Thymus (tissue), 11 donors: ENCODE data around the gene SPTLC2. TPM values are rescaled to one million over a fixed set of nuclear protein-coding genes. Genes with fewer than 3 reads are reported as not detected.

Source experiments
- DNase-seq, 9 donors: peaks; one replicate each; pipeline ENCODE4 v3.0.0-alpha.2; 2013; ENCODE audit warnings: low spot score in 9 of 9, low read depth in 6 of 9, missing footprints in 1 of 9
- H3K27ac ChIP-seq, 2 donors: one replicate each; pipeline ENCODE4 v1.5.1; 2013; ENCODE audit warnings: control low read depth in 1 of 2, low read depth in 1 of 2, low read length in 1 of 2, mild to moderate bottlenecking in 1 of 2, moderate library complexity in 1 of 2
- H3K27me3 ChIP-seq, 2 donors: one replicate each; pipeline ENCODE4 v1.5.1; 2013; ENCODE audit warnings: low read length in 1 of 2; ENCODE audit not compliant: control insufficient read depth in 2 of 2, insufficient read depth in 1 of 2
- H3K36me3 ChIP-seq, 2 donors: one replicate each; pipeline ENCODE4 v1.5.1; 2013; ENCODE audit warnings: low read length in 1 of 2, mild to moderate bottlenecking in 1 of 2, moderate library complexity in 1 of 2; ENCODE audit not compliant: control insufficient read depth in 2 of 2, insufficient read depth in 2 of 2
- H3K4me1 ChIP-seq, 2 donors: one replicate each; pipeline ENCODE4 v1.5.1; 2013; ENCODE audit warnings: low read length in 2 of 2; ENCODE audit not compliant: control insufficient read depth in 2 of 2, insufficient read depth in 2 of 2
- H3K4me3 ChIP-seq, 2 donors: one replicate each; pipeline ENCODE4 v1.5.1; 2013; ENCODE audit warnings: low read length in 2 of 2, control low read depth in 1 of 2, mild to moderate bottlenecking in 1 of 2
- H3K9me3 ChIP-seq, 2 donors: one replicate each; pipeline ENCODE4 v1.5.1; 2013; ENCODE audit warnings: low read length in 1 of 2, mild to moderate bottlenecking in 1 of 2; ENCODE audit not compliant: control insufficient read depth in 2 of 2, insufficient read depth in 1 of 2
- WGBS: extraction: QIAGEN DNeasy Blood & Tissue Kit; methylation state at CpG from one replicate; pipeline ENCODE4 v1.1.7; 2013; 5-methylcytosine and 5-hydroxymethylcytosine counted together
- polyA plus RNA-seq: library from polyadenylated mRNA; stranded (reverse); fragments of 200-250 nt; gene quantifications from one replicate; pipeline ENCODE4 v1.2.3, GENCODE V29; 2013
- total RNA-seq: library from RNA; stranded (reverse); fragments of 120-200 nt; gene quantifications from one replicate; pipeline ENCODE4 v1.2.4, GENCODE V29; 2013
- donor health status: healthy.

The SPTLC2 gene
- total and polyA plus RNA-seq, 2 donors: 7.1 to 13.5 TPM

DNA sequence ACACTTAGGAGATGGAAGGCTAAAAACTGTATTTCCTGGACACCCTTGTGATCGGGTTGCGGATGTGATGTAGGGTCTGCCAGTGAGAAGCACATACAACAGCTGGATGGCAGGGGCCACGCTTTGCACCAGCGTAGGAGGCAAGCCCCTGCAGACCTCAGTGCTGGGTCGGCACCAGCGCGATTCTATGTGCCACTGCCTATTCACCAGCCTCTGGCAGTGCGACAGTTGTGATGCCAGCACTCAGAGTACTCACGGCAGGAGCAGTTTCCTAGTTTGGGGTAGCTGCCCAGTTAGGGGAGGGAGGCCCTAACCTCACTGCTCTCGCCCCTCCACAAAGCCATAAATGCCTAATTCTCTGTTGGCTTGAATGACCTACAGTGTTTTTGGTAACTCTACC lies 31.6 kb downstream of the SPTLC2 start:
- no peak overlapping the region for H3K4me3 ChIP-seq
- DNase-seq: no peak
- 92% methylated on average over 10 of the region's 10 CpGs for WGBS
- no peaks in the 10 kb centered on the region for H3K36me3 ChIP-seq
- H3K27me3 ChIP-seq: no peaks in the 10 kb centered on the region
- no peak overlapping the region for H3K27ac ChIP-seq
- H3K9me3 ChIP-seq: no peaks in the 10 kb centered on the region
- peaks cover 0 to 8% of the 10 kb centered on the region in 2 donors for H3K4me1 ChIP-seq

DNA sequence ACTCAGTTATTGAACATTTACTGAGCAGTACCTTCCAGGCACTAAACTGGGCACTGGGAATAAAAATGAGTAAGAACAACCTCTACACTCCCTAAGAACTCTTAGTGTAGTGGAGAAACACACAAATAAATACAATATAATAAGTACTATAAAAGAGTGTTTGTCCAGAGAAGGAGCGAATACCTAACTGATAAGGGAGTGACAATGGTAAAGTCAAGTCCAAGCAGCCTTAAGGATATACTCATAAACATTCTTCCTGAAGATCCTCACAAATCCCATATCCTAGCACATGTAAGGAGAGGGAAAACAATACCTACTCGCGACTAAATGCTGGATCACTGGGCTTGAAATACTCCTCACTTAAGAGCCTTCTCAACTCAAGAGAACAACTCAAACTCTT lies 32.8 kb downstream of the SPTLC2 start:
- Histone ChIP-seq H3K9me3 (no peaks in the 10 kb centered on the region), H3K4me1 (peaks cover 0 to 4% of the 10 kb centered on the region in 2 donors), H3K36me3 (no peaks in the 10 kb centered on the region), H3K27ac (no peak overlapping the region), H3K27me3 (no peaks in the 10 kb centered on the region), H3K4me3 (no peak overlapping the region)
- DNase-seq: no peak
- WGBS: 98% methylated on average over 3 of the region's 3 CpGs

DNA sequence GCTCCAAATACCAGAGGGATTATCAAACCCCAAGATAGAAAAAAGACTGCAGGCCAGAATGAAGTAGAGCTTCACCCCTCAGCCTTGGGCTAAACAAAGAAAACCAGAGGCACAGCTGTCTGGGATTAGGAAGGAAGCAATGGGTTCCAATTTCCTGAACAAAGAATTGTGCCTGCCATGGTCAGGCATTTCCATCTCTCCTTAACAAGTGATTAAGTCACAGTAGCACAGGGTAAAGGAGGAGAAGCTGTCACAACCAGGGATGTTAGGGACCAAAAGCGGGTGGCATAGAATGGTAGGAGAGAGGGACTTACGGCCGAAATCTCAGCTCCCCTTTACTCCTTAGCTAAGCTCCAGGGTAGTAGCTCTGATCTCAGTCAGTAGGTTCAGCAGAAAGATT lies 33.9 kb downstream of the SPTLC2 start:
- peaks cover 0 to 2% of the 10 kb centered on the region in 2 donors for H3K4me1 ChIP-seq
- peaks cover 0 to 3% of the 10 kb centered on the region in 2 donors for H3K36me3 ChIP-seq
- H3K27ac ChIP-seq: no peak overlapping the region
- H3K27me3 ChIP-seq: no peaks in the 10 kb centered on the region
- no peak overlapping the region for H3K4me3 ChIP-seq
- H3K9me3 ChIP-seq: no peaks in the 10 kb centered on the region
- no peak for DNase-seq
- 99% methylated on average over 3 of the region's 3 CpGs for WGBS

DNA sequence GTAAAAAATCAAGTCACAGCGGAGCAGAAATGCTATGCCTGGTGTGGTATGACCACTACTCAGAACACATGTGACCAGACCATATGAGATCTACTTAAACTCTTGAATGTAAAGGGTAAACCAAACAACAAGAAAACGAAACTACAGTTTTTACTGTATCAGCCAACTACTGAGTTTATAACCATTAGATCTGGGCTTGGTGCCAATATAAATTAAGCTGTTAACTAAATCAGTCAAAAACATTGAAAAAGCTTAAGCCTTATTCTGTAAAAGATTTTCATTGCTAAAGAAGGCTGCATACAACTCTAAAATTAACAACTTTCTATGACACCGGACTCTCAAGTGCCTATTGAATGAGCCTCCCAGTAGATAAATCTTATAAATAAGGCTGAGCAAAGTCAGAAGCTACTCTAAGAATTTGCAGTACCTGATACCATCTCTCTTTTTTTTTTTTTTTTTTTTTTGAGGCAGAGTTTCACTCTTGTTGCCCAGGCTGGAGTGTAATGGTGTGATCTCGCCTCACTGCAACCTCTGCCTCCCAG lies 35.4 kb downstream of the SPTLC2 start:
- H3K27ac ChIP-seq: no peak overlapping the region
- no peak for DNase-seq
- WGBS: 29% methylated on average over 4 of the region's 4 CpGs
- H3K4me1 ChIP-seq: peaks cover 0 to 2% of the 10 kb centered on the region in 2 donors
- H3K9me3 ChIP-seq: no peaks in the 10 kb centered on the region
- H3K4me3 ChIP-seq: no peak overlapping the region
- peaks cover 0 to 3% of the 10 kb centered on the region in 2 donors for H3K36me3 ChIP-seq
- no peaks in the 10 kb centered on the region for H3K27me3 ChIP-seq

DNA sequence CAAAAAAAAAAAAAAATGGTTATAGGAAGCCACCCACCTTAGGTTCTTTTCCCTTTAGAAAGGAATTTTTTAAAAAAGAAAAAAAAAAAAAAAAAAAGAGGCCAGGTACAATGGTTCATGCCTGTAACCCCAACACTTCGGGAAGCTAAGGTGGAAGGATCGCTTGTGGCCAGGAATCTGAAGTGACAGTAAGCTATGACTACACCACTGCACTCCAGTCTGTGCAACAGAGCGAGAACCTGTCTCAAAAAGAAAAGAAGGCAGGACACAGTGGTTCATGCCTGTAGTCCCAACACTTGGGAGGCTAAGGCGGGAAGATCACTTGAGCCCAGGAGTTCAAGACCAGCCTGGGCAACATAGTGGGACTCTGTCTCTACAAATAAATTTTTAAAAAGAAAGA lies 36.0 kb downstream of the SPTLC2 start:
- Histone ChIP-seq H3K27me3 (no peaks in the 10 kb centered on the region), H3K4me1 (peaks cover 0 to 2% of the 10 kb centered on the region in 2 donors), H3K27ac (no peak overlapping the region), H3K36me3 (peaks cover 5 to 7% of the 10 kb centered on the region in 2 donors), H3K4me3 (no peak overlapping the region), H3K9me3 (no peaks in the 10 kb centered on the region)
- WGBS: 96% methylated on average over 4 of the region's 4 CpGs
- DNase-seq: no peak

DNA sequence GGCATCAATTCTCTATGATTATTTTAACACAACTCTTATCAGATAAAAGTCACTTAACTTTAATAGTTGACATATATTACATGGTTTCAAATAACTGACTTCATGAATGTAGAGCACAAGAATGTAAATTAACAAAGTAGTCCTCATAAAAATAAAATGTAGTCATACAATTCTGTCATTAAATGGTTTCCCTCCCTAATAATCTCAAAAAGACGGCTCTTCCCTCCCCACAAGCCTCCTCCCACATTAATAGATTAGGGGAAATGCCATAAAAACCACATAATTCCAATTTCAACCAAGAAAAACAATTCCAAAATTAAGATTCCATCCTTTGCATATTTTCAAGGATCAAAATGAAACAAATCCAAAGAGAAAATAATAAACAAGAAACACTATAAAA lies 36.7 kb downstream of the SPTLC2 start:
- Histone ChIP-seq H3K4me1 (peaks cover 0 to 2% of the 10 kb centered on the region in 2 donors), H3K9me3 (no peaks in the 10 kb centered on the region), H3K36me3 (peaks cover 8 to 12% of the 10 kb centered on the region in 2 donors), H3K27me3 (no peaks in the 10 kb centered on the region), H3K4me3 (no peak overlapping the region), H3K27ac (no peak overlapping the region)
- WGBS: 96% methylated on average over 1 of the region's 1 CpG
- DNase-seq: no peak

DNA sequence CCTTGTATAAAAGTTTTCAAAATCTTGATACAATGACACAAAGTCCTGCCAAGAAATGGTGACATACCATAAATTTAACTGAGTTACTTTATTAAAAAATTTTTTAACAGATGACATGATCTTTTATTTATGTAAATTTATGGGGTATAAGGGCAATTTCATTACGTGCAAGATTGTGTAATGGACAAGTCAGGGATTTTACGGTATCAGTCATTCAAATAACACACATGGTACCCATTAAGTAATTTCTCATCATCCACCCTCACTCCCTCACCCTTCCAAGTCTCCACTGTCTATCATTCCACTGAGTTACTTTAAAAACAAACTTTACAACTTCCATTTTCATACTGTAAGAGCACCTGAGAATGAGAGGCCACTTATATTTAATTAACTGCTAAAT lies 37.4 kb downstream of the SPTLC2 start:
- peaks cover 0 to 2% of the 10 kb centered on the region in 2 donors for H3K4me1 ChIP-seq
- no peak overlapping the region for H3K4me3 ChIP-seq
- peaks cover 8 to 14% of the 10 kb centered on the region in 2 donors for H3K36me3 ChIP-seq
- H3K9me3 ChIP-seq: no peaks in the 10 kb centered on the region
- WGBS: over 99% methylated on average over 2 of the region's 2 CpGs
- DNase-seq: no peak
- H3K27ac ChIP-seq: no peak overlapping the region
- H3K27me3 ChIP-seq: no peaks in the 10 kb centered on the region

DNA sequence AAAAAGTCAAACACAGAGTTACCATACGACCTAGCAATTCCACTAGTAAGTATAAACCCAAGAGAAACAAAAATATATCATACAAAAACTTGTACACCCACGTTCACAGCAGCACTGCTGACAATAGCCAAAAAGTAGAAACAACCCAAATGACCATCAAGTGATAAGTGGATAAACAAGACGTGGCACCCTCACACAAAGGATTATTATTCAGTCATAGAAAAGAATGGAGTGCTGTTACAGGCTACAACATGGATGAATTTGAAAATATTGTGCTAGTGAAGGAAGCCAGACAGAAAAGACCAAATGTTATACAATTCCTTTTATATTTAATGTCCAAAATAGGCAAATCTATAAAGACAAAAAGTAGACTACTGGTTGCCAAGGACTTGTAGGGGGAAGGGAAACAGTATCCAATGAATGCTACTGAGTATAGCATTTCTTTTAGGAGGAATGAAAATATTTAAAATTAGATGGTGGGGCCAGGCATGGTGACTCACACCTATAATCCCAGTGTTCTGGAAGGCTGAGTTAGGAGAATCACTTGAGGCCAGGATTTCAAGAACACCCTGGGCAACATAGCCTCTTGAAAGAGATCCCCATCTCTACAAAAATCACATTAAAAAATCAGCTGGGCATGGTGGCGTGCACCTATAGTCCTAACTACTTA lies 41.9 kb downstream of the SPTLC2 start:
- Histone ChIP-seq H3K4me1 (no peaks in the 10 kb centered on the region), H3K27me3 (no peaks in the 10 kb centered on the region), H3K27ac (no peak overlapping the region), H3K36me3 (peaks cover 13 to 16% of the 10 kb centered on the region in 2 donors), H3K9me3 (no peaks in the 10 kb centered on the region), H3K4me3 (no peak overlapping the region)
- no peak for DNase-seq
- WGBS: 83% methylated on average over 4 of the region's 4 CpGs

DNA sequence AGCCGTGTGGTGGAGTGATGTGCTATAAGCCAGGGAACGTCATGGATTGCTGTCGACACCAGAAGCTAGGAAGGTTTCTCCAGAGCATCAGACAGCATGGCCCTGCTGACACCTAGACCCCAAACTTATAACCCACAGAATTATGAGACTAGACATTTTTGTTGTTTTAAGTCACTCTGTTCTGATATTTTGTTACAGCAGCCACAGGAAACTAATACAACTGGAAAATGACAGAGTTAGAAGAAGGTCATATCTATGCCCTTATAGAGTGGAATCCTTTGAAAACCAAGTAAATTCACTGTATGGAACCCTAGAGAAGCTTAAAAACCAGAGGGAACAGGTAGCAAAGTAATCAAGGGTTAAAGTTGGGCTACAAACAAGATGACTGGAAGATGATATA lies 42.5 kb downstream of the SPTLC2 start:
- H3K9me3 ChIP-seq: no peaks in the 10 kb centered on the region
- no peak overlapping the region for H3K27ac ChIP-seq
- H3K4me1 ChIP-seq: no peaks in the 10 kb centered on the region
- no peaks in the 10 kb centered on the region for H3K27me3 ChIP-seq
- 97% methylated on average over 3 of the region's 3 CpGs for WGBS
- DNase-seq: no peak
- no peak overlapping the region for H3K4me3 ChIP-seq
- H3K36me3 ChIP-seq: peaks cover 13 to 16% of the 10 kb centered on the region in 2 donors
